Esophagus (tissue), 2 donors: ENCODE data around the gene KANK3. TPM values are rescaled to one million over a fixed set of nuclear protein-coding genes. Genes with fewer than 3 reads are reported as not detected.
A peak's percentile ranks its signal among the peaks of the same experiment; 100 is the strongest.

Source experiments
- H3K27ac ChIP-seq, 2 donors: one replicate each; pipeline ENCODE4 v1.5.1; 2013; ENCODE audit warnings: low read depth in 2 of 2, mild to moderate bottlenecking in 2 of 2, inconsistent platforms in 1 of 2, low read length in 1 of 2, moderate library complexity in 1 of 2
- H3K27me3 ChIP-seq, 2 donors: one replicate each; pipeline ENCODE4 v1.6.1; 2013; ENCODE audit warnings: low read length in 2 of 2, control low read depth in 1 of 2, mild to moderate bottlenecking in 1 of 2; ENCODE audit not compliant: insufficient read depth in 2 of 2, control insufficient read depth in 1 of 2
- H3K36me3 ChIP-seq, 2 donors: one replicate each; pipeline ENCODE4 v1.6.1; 2013; ENCODE audit warnings: low read length in 1 of 2; ENCODE audit not compliant: control insufficient read depth in 2 of 2, insufficient read depth in 2 of 2
- H3K4me1 ChIP-seq, 2 donors: one replicate each; pipeline ENCODE4 v1.6.1; 2013; ENCODE audit warnings: low read length in 1 of 2; ENCODE audit not compliant: control insufficient read depth in 2 of 2, insufficient read depth in 2 of 2
- H3K4me3 ChIP-seq, 2 donors: one replicate each; pipeline ENCODE4 v1.5.1; 2013; ENCODE audit warnings: low read length in 2 of 2, mild to moderate bottlenecking in 2 of 2, low read depth in 1 of 2, moderate library complexity in 1 of 2
- H3K9me3 ChIP-seq, 2 donors: one replicate each; pipeline ENCODE4 v1.6.1; 2013; ENCODE audit warnings: mild to moderate bottlenecking in 2 of 2, low read depth in 1 of 2, low read length in 1 of 2, moderate library complexity in 1 of 2; ENCODE audit not compliant: control insufficient read depth in 2 of 2, insufficient read depth in 1 of 2
- WGBS, 2 donors: extraction: QIAGEN DNeasy Blood & Tissue Kit; methylation state at CpG; one replicate each; pipeline ENCODE4 v1.1.7; 2013; 5-methylcytosine and 5-hydroxymethylcytosine counted together
- polyA plus RNA-seq, 2 donors: library from polyadenylated mRNA; stranded (reverse); fragments of 200-250 nt; gene quantifications; one replicate each; pipeline ENCODE4 v1.2.3, GENCODE V29; 2013
- donor health status: healthy with polysubstance abuse.
- donor health status: Bipolar disorder and iron deficiency.

Gene KANK3
- polyA plus RNA-seq, 2 donors: 4.2 to 5.2 TPM

GRCh38 chr19:8371011-8371804, 28.1 kb upstream of the KANK3 start:
- no peak overlapping the region for H3K27ac ChIP-seq
- H3K4me3 ChIP-seq: no peak overlapping the region

GRCh38 chr19:8370176-8371010, 27.3 kb upstream of the KANK3 start:
- no peaks in the 10 kb centered on the region for H3K27me3 ChIP-seq
- H3K27ac ChIP-seq: no peak overlapping the region
- peaks cover 0 to 6% of the 10 kb centered on the region in 2 donors for H3K4me1 ChIP-seq
- H3K9me3 ChIP-seq: no peaks in the 10 kb centered on the region
- H3K4me3 ChIP-seq: no peak overlapping the region
- H3K36me3 ChIP-seq: peaks cover 2 to 18% of the 10 kb centered on the region in 2 donors
- 70 to 85% methylated on average over 19 of the region's 19 CpGs for WGBS, 2 donors

More at GRCh38 chr19:8371011-8371804, 28.1 kb upstream of the KANK3 start:
- Histone ChIP-seq H3K4me1 (peaks cover 0 to 6% of the 10 kb centered on the region in 2 donors), H3K27me3 (no peaks in the 10 kb centered on the region), H3K9me3 (no peaks in the 10 kb centered on the region), H3K36me3 (peaks cover 2 to 18% of the 10 kb centered on the region in 2 donors)
- WGBS, 2 donors: 81 to 87% methylated on average over 27 to 28 of the region's 28 CpGs

- Histone ChIP-seq H3K9me3 (no peaks in the 10 kb centered on the region), H3K36me3 (peaks cover 0 to 11% of the 10 kb centered on the region in 2 donors), H3K4me1 (peaks cover 0 to 13% of the 10 kb centered on the region in 2 donors), H3K27ac (peak overlapping the region in 1 of 2 donors; percentile 21), H3K4me3 (no peak overlapping the region), H3K27me3 (no peaks in the 10 kb centered on the region)
- WGBS, 2 donors: 22 to 23% methylated on average over 21 to 23 of the region's 23 CpGs
Observed at GRCh38 chr19:8367327-8368001, 24.4 kb upstream of the KANK3 start.

GRCh38 chr19:8366961-8367326, 23.9 kb upstream of the KANK3 start:
- no peaks in the 10 kb centered on the region for H3K27me3 ChIP-seq
- peaks cover 0 to 13% of the 10 kb centered on the region in 2 donors for H3K4me1 ChIP-seq
- peak overlapping the region in 1 of 2 donors; percentile 21 for H3K27ac ChIP-seq
- 61% methylated on average over 13 of the region's 13 CpGs for WGBS, 2 donors
- no peak overlapping the region for H3K4me3 ChIP-seq
- no peaks in the 10 kb centered on the region for H3K9me3 ChIP-seq
- peaks cover 0 to 11% of the 10 kb centered on the region in 2 donors for H3K36me3 ChIP-seq

GRCh38 chr19:8366121-8366581, 23.1 kb upstream of the KANK3 start:
- 94 to 96% methylated on average over 11 of the region's 11 CpGs for WGBS, 2 donors
- Histone ChIP-seq H3K27me3 (no peaks in the 10 kb centered on the region), H3K36me3 (peaks cover 0 to 8% of the 10 kb centered on the region in 2 donors), H3K4me1 (peaks cover 0 to 13% of the 10 kb centered on the region in 2 donors), H3K27ac (no peak overlapping the region), H3K9me3 (no peaks in the 10 kb centered on the region), H3K4me3 (peak overlapping the region in 1 of 2 donors; percentile 30)

- 1 to 2% methylated on average over 79 to 81 of the region's 81 CpGs for WGBS, 2 donors
- H3K27ac ChIP-seq: peak within 1 kb of the TSS; percentile 98
- peaks cover 0 to 13% of the 10 kb centered on the region in 2 donors for H3K4me1 ChIP-seq
- H3K36me3 ChIP-seq: peaks cover 0 to 5% of the 10 kb centered on the region in 2 donors
- H3K27me3 ChIP-seq: no peaks in the 10 kb centered on the region
- peak within 1 kb of the TSS; percentile 58 to 67 for H3K4me3 ChIP-seq
- H3K9me3 ChIP-seq: no peaks in the 10 kb centered on the region
Observed at GRCh38 chr19:8363803-8364771, 21.0 kb upstream of the KANK3 start, which contains the start of gene ANGPTL4. TSS of gene ANGPTL4 (plus strand) at chr19:8364155. CDS start at chr19:8364322, 167 bp downstream.

GRCh38 chr19:8361921-8362793, 19.1 kb upstream of the KANK3 start:
- peaks cover 0 to 11% of the 10 kb centered on the region in 2 donors for H3K4me1 ChIP-seq
- H3K27ac ChIP-seq: peak overlapping the region; percentile 98
- no peaks in the 10 kb centered on the region for H3K27me3 ChIP-seq
- 24 to 27% methylated on average over 12 of the region's 12 CpGs for WGBS, 2 donors
- no peaks in the 10 kb centered on the region for H3K36me3 ChIP-seq
- H3K4me3 ChIP-seq: no peak overlapping the region
- no peaks in the 10 kb centered on the region for H3K9me3 ChIP-seq

- Histone ChIP-seq H3K27ac (no peak overlapping the region), H3K4me3 (no peak overlapping the region), H3K4me1 (peaks cover 0 to 7% of the 10 kb centered on the region in 2 donors), H3K36me3 (no peaks in the 10 kb centered on the region), H3K9me3 (peaks cover 0 to 3% of the 10 kb centered on the region in 2 donors), H3K27me3 (no peaks in the 10 kb centered on the region)
- 75 to 85% methylated on average over 8 of the region's 8 CpGs for WGBS, 2 donors
Observed at GRCh38 chr19:8360196-8360595, 17.1 kb upstream of the KANK3 start.
